Caki2 (cell line): ENCODE data around the gene SMC1B. TPM values are rescaled to one million over a fixed set of nuclear protein-coding genes. Genes with fewer than 3 reads are reported as not detected.

ENCODE experiments used
- total RNA-seq: library from RNA; depleted of rRNA; stranded (reverse); fragments of >200 nt; shearing (Covaris generic); gene quantifications from 2 replicates; pipeline ENCODE4 v1.2.3, GENCODE V29; 2014; ENCODE audit warnings: low replicate concordance; rRNA removed

SMC1B gene
- total RNA-seq, 1 experiment from 2014 or later: 0.27 TPM

Other genes starting within 250 kb of the SMC1B start
- 56.5 and 68.1 TPM in 2 replicates for gene NUP50, start 249.7 kb downstream of the SMC1B start, total RNA-seq
- 102 and 131 TPM in 2 replicates for gene KIAA0930, start 172.7 kb downstream of the SMC1B start, total RNA-seq
- 2.1 and 5.9 TPM in 2 replicates for gene UPK3A, start 128.7 kb downstream of the SMC1B start, total RNA-seq
- gene FAM118A, start 103.7 kb downstream of the SMC1B start, total RNA-seq: 14.6 and 35.8 TPM in 2 replicates
- gene RIBC2, start 94 bp upstream of the SMC1B start, total RNA-seq: 1.6 and 5.3 TPM in 2 replicates
- 67.6 and 85.4 TPM in 2 replicates for gene FBLN1, start 89.3 kb upstream of the SMC1B start, total RNA-seq